NT2/D1 (cell line): ENCODE results near the gene HDAC3.

Experiments used
- DNase-seq: peaks from one replicate; pipeline ENCODE4 v3.0.0-alpha.2; 2011; ENCODE audit warnings: low read depth, low spot score
- H3K27me3 ChIP-seq: 2 replicates; pipeline ENCODE4 v1.6.0; 2011; ENCODE audit warnings: mild to moderate bottlenecking; ENCODE audit not compliant: insufficient read length, insufficient read depth
- H3K36me3 ChIP-seq: 2 replicates; pipeline ENCODE4 v1.6.1; 2011; ENCODE audit warnings: mild to moderate bottlenecking, low read length, mixed read lengths; ENCODE audit not compliant: insufficient read depth, insufficient read length
- H3K4me1 ChIP-seq: 2 replicates; pipeline ENCODE4 v1.5.1; 2011; ENCODE audit not compliant: insufficient read depth, insufficient read length
- H3K4me3 ChIP-seq: 2 replicates; pipeline ENCODE4 v1.5.1; 2011; ENCODE audit warnings: low read depth; ENCODE audit not compliant: insufficient read length
- H3K9ac ChIP-seq: 2 replicates; pipeline ENCODE4 v1.6.0; 2011; ENCODE audit warnings: low read depth; ENCODE audit not compliant: insufficient read length
- H3K9me3 ChIP-seq: 2 replicates; pipeline ENCODE4 v1.5.1; 2011; ENCODE audit warnings: mild to moderate bottlenecking, low read length; ENCODE audit not compliant: insufficient read depth
- SUZ12 ChIP-seq: IDR thresholded peaks from 2 replicates; pipeline ENCODE4 v1.6.1; 2011; ENCODE audit not compliant: insufficient read length, insufficient read depth; ENCODE audit errors: extremely low read depth
- YY1 ChIP-seq: IDR thresholded peaks from 2 replicates; pipeline ENCODE4 v1.6.1; 2011; ENCODE audit not compliant: insufficient read length, insufficient read depth
- ZNF274 ChIP-seq: IDR thresholded peaks from 2 replicates; pipeline ENCODE4 v1.6.1; 2011; ENCODE audit warnings: mild to moderate bottlenecking, low read depth, low read length

The HDAC3 gene

DNA sequence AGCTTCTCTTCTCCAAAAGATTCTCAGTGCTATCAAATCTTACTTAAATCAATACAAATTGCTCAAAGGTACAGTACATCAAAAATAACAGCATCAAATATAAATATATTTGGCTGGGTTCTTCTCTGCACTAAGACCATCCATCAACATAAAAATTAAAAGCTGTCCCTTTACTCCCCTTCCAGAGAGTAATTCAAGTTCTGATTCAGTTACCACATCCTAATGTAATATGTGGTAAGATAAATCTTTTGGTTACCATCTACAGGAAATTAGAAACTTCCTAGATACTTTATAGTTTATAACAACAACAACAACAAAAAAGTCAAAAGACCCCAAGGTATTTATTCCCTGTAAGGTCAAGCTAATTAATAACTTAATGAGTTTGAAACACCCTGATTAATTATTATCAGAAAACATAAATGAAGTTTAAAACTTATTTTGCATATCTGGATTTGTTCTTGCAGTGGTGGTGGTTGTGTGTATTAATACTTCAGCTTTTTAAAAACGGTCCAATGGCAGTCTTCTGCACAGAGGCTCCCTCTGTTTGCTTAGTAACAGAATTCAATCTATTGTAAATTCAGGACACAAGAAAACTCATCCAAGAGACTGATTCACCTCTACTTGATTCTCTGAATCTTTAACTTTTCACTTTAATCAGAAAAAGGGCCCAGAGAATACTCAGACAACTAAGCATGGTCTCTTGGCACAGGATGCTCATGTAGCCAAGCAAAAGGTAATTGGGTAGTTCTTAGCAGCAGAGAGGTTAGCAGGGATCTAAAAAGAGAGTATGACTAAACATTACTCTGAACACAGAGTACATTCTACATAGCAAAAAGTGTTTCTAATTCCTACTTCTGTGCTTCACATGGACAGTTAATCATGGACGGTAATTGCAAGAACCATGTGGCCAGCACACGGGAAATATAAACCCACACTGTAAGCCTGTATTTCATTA lies 38.0 kb downstream of the HDAC3 start:
- TF ChIP-seq SUZ12 (no peak), ZNF274 (no peak), YY1 (no peak)
- no peaks in the 10 kb centered on the region for H3K4me1 ChIP-seq
- no peak overlapping the region for H3K4me3 ChIP-seq
- H3K9ac ChIP-seq, result no peak overlapping the region
- H3K27me3 ChIP-seq, result no peaks in the 10 kb centered on the region
- no peaks in the 10 kb centered on the region for H3K9me3 ChIP-seq
- DNase-seq, result no peak
- H3K36me3 ChIP-seq, result peaks cover 6% of the 10 kb centered on the region

DNA sequence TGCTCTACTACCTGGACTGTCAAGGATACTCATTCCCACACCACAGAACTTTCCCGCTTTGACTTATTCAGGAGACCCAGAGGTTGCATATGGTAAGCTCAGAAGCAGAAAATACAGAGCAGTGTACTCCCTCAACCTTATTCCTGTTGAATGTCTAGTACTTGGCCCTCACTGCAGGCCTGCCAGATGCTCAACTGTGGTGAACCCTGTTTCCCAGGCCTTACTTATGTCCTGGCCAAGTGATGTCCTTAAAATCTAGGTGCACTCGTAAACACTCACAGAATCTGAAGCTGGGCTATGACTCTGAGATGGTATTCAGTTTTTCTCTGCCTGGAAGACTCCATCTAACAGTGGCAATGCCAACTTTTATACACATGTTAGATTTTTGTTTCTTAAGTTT lies 38.8 kb downstream of the HDAC3 start:
- H3K4me3 ChIP-seq, result no peak overlapping the region
- H3K27me3 ChIP-seq, result no peaks in the 10 kb centered on the region
- no peak for TF ChIP-seq ZNF274
- no peak for TF ChIP-seq YY1
- no peak for TF ChIP-seq SUZ12
- H3K4me1 ChIP-seq, result no peaks in the 10 kb centered on the region
- no peak for DNase-seq
- H3K36me3 ChIP-seq, result peaks cover 11% of the 10 kb centered on the region
- no peaks in the 10 kb centered on the region for H3K9me3 ChIP-seq
- H3K9ac ChIP-seq, result no peak overlapping the region

DNA sequence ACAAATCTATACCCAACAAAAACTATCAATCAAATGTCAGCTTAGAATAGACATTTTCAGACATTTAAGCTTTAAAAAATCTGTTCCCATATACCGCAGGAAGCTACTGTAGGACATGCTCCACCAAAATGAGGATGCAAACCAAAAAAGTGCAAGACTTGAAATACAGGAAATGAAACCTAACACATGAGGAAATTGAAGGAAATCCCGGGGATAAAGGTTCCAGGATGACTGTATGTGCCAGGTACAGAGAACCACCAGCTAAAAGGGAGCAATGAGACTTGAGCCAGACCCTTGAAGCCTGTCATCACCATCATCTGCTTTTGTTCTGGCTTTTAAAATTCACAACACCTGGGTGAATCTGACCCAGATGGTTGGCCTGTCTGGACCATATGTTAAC lies 39.3 kb downstream of the HDAC3 start:
- no peaks in the 10 kb centered on the region for H3K27me3 ChIP-seq
- no peaks in the 10 kb centered on the region for H3K4me1 ChIP-seq
- peaks cover 11% of the 10 kb centered on the region for H3K36me3 ChIP-seq
- H3K9me3 ChIP-seq, result no peaks in the 10 kb centered on the region
- no peak overlapping the region for H3K4me3 ChIP-seq
- no peak for DNase-seq
- H3K9ac ChIP-seq, result no peak overlapping the region
- TF ChIP-seq YY1 (no peak), ZNF274 (no peak), SUZ12 (no peak)

DNA sequence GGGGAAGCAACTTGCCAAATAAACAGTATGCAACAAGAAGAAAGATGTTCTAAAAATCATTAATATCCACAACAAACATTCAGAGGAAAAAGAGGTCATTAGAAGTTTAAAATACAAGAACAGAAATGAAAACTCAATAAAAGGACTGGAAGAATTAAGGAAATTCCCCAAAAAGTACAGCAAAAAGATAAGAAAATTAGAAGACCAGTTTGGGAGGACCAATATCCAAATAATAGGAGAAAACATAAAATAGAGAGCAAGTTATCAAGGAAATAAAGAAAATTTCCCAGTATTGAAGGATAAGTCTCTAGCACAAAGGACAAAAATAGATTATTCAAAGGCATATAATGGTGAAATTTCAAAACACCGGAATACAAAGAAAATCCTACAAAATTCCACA lies 39.8 kb downstream of the HDAC3 start:
- Histone ChIP-seq H3K27me3 (no peaks in the 10 kb centered on the region), H3K4me1 (no peaks in the 10 kb centered on the region), H3K9ac (no peak overlapping the region), H3K36me3 (peaks cover 11% of the 10 kb centered on the region), H3K9me3 (no peaks in the 10 kb centered on the region), H3K4me3 (no peak overlapping the region)
- TF ChIP-seq ZNF274 (no peak), YY1 (no peak), SUZ12 (no peak)
- DNase-seq, result no peak

DNA sequence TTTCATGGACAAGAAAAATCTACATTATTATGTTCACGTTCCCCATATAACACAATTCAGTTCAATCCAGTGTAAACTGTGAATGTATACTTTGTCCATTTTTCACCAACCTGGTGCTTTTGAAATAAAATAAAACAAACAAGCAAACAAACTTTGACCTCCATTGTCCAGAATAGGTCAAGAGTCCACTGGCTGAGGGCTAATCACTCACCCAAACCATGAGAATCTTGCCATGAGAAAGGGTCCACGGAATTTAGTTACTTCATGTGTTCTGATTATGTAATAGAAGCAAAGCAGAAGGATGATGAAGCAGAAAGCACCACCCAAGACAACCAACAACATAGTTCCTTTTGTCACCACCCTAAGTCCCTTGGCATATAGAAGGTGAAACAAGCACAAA lies 46.5 kb downstream of the HDAC3 start:
- DNase-seq, result no peak
- TF ChIP-seq ZNF274 (no peak), SUZ12 (no peak), YY1 (no peak)
- H3K4me1 ChIP-seq, result no peaks in the 10 kb centered on the region
- H3K36me3 ChIP-seq, result peaks cover 38% of the 10 kb centered on the region
- H3K4me3 ChIP-seq, result no peak overlapping the region
- no peak overlapping the region for H3K9ac ChIP-seq
- no peaks in the 10 kb centered on the region for H3K27me3 ChIP-seq
- no peaks in the 10 kb centered on the region for H3K9me3 ChIP-seq

DNA sequence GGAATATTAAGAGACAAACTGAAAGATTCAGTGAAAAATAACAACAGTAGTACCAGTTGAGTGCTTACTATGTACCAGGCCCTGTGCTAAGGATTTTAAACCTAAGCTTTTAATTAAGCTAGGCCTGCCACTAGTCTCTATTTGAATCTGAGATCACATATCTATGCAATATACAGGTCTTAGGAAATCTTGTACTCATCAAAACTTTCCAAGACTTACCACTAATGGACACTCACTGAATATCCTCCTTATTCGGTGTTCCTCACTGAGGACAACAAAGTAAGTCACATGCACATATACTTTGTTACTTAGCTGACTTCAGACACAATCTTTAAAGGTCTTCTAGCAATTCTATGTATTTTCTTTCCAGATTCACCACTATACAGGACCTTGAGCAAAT lies 50.4 kb downstream of the HDAC3 start:
- Histone ChIP-seq H3K4me3 (no peak overlapping the region), H3K27me3 (no peaks in the 10 kb centered on the region), H3K9ac (no peak overlapping the region), H3K9me3 (no peaks in the 10 kb centered on the region), H3K36me3 (peaks cover 60% of the 10 kb centered on the region), H3K4me1 (no peaks in the 10 kb centered on the region)
- TF ChIP-seq ZNF274 (no peak), YY1 (no peak), SUZ12 (no peak)
- no peak for DNase-seq

DNA sequence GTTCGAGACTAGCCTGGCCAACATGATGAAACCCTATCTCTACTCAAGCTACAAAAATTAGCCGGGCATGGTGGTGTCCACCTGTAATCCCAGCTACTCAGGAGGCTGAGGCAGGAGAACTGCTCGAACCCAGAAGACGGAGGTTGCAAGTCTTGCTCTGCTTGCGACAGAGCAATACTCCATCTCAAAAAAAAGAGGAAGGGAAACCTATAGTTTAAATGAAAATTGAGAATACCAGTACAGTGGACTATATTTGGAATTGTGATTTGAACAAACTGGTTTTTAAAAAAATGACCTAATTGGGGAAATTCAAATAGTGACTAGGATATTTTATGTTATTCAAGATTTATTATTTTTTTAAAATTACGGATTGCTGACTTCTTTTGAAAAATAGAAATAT lies 51.1 kb downstream of the HDAC3 start:
- peaks cover 67% of the 10 kb centered on the region for H3K36me3 ChIP-seq

More for the DNA sequence above, 51.1 kb downstream of the HDAC3 start:
- Histone ChIP-seq H3K27me3 (no peaks in the 10 kb centered on the region), H3K9me3 (no peaks in the 10 kb centered on the region), H3K9ac (no peak overlapping the region), H3K4me1 (no peaks in the 10 kb centered on the region), H3K4me3 (no peak overlapping the region)
- TF ChIP-seq YY1 (no peak), ZNF274 (no peak), SUZ12 (no peak)
- DNase-seq, result no peak
